Measurements from ENCODE around the gene PDK2. TPM values are rescaled to one million over a fixed set of nuclear protein-coding genes. Genes with fewer than 3 reads are reported as not detected.
A peak's percentile ranks its signal among the peaks of the same experiment; 100 is the strongest.

PDK2 gene
- total and polyA plus RNA-seq, 9 of the 15 experiments (the other 6 are each of a cell fraction or from before 2014, with no cell fraction given) = 0.03 to 2.5 (median 1.4) TPM

DNA sequence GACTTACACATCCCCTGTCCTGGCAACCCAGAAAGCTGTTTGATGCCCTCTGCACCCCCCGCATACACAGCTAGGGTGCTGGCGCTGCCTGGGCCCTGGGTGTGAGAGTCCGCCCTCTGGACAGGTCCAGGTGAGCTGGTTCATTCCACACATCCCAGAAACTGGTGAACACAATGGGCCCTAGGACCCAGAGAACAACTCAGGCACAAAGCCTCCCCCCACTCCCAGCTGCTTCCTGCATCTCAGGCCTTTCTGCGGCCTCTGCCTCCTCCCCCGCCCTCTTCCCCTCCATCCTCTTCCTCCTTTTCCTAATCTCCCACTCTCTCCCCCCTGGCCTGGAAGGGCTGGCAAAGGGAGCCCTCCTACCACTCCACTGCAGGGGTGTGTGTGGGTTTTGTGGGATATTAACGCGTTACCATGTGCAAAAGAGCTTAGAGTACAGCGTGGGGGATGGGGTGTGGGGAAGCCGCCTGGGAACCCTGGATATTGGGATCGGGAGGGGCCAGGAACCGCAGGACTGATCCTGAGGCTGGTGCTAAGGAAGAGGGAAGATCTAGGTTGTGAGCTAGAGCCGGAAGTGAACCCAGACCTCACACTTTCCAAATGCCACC is 56.9 kb downstream of the PDK2 start (continued):
- TF ChIP-seq ZNF184 (CRISPR knock-in tag; IDR thresholded peaks at IDR 0.05) (no peak), IFI16 (CRISPR knock-in tag; IDR thresholded peaks at IDR 0.05) (no peak), ERF (CRISPR knock-in tag; IDR thresholded peaks at IDR 0.05) (no peak), MEF2D (tag; conservative IDR thresholded peaks at IDR 0.05; ENCODE audit: low read depth) (no peak), THAP12 (CRISPR knock-in tag; IDR thresholded peaks at IDR 0.05) (no peak), JUNB (CRISPR knock-in tag; conservative IDR thresholded peaks at IDR 0.05) (no peak), FOXM1 (IDR thresholded peaks at IDR 0.05; ENCODE audit: low read depth) (peak; percentile 94), FOXM1 (CRISPR knock-in tag; IDR thresholded peaks at IDR 0.05; ENCODE audit: low read depth) (no peak), CHD1 (IDR thresholded peaks at IDR 0.05; ENCODE audit: low read length) (no peak), DMBX1 (CRISPR knock-in tag; IDR thresholded peaks at IDR 0.05; ENCODE audit: borderline replicate concordance) (no peak), ATF6 (CRISPR knock-in tag; IDR thresholded peaks at IDR 0.05) (no peak), ZBTB8A (IDR thresholded peaks at IDR 0.05; ENCODE audit: partially characterized antibody) (no peak), ZNF277 (CRISPR knock-in tag; IDR thresholded peaks at IDR 0.05; ENCODE audit: borderline replicate concordance) (no peak), ZNF785 (CRISPR knock-in tag; IDR thresholded peaks at IDR 0.05) (no peak), TCF7 (IDR thresholded peaks at IDR 0.05; ENCODE audit: borderline replicate concordance) (no peak), HNRNPK (IDR thresholded peaks at IDR 0.05; ENCODE audit: low read depth, low read length, poor library complexity, severe bottlenecking) (no peak), RBM22 (IDR thresholded peaks at IDR 0.05; ENCODE audit: low read depth, low read length, poor library complexity, severe bottlenecking) (no peak), ZNF644 (tag; IDR thresholded peaks at IDR 0.05; ENCODE audit: low read depth) (0 out of 2 replicates have a peak, but pooled peaks have one; percentile 35), PHB2 (IDR thresholded peaks at IDR 0.05; ENCODE audit: low read depth) (no peak), SMARCE1 (IDR thresholded peaks at IDR 0.05) (peak; percentile 86), FOSL1 (tag; conservative IDR thresholded peaks at IDR 0.05) (no peak)

All from K562 (cell line).